GM12878 (cell line): ENCODE data around the gene ELN. TPM values are rescaled to one million over a fixed set of nuclear protein-coding genes. Genes with fewer than 3 reads are reported as not detected.

ENCODE experiments used
- ATAC-seq: fragments of 200-7000 bp; cut with Tn5 transposase; 3 replicates; pipeline ENCODE4 v1.9.1; 2020; ENCODE audit warnings: mild to moderate bottlenecking, moderate library complexity
- BruUV-seq: library from RNA; stranded (reverse); fragments of 400-500 nt; replicated peaks from 2 replicates; lab custom pipeline; 2021; lab: Mats Ljungman, UMichigan
- CTCF ChIA-PET: fragments of 300-600 bp; sonication (Branson Sonifier 250); formaldehyde crosslinking; extraction: SDS; loops from one replicate; lab custom pipeline; 2021; ENCODE audit warnings: inconsistent platforms; lab: Yijun Ruan, JAX
- POLR2A ChIA-PET: fragments of 350-600 bp; formaldehyde crosslinking; extraction: SDS; loops from one replicate; lab custom pipeline; 2021; ENCODE audit warnings: inconsistent platforms; lab: Charles Lee
- RAD21 ChIA-PET: fragments of 300-600 bp; sonication (Branson Sonifier 250); formaldehyde crosslinking; loops from one replicate; lab custom pipeline; 2023; ENCODE audit warnings: antibody characterized with exemption; ENCODE audit not compliant: unreplicated experiment; lab: Charles Lee
- SMC1A ChIA-PET: fragments of 300-600 bp; sonication (Branson Sonifier 250); formaldehyde crosslinking; loops from one replicate; lab custom pipeline; 2023; ENCODE audit not compliant: unreplicated experiment, uncharacterized antibody; lab: Charles Lee
- DNase-seq: peaks from one replicate; pipeline ENCODE4 v3.0.0-alpha.2; 2011; ENCODE audit warnings: low read depth, low spot score
- FAIRE-seq: peaks from 3 replicates; lab custom pipeline; 2011; peaks lifted over from hg19 to GRCh38; lab: Jason Lieb, UNC
- H2AFZ ChIP-seq: 2 replicates; pipeline ENCODE4 v1.6.0; 2011; ENCODE audit warnings: low read depth, low read length, control low read depth; ENCODE audit not compliant: control insufficient read depth
- H3K27ac ChIP-seq: 2 replicates; pipeline ENCODE4 v1.5.1; 2011; ENCODE audit warnings: control low read depth; ENCODE audit not compliant: control insufficient read depth, insufficient read depth
- H3K27me3 ChIP-seq, 2 experiments: replicated peaks in 1 of 2; 2 replicates each; pipeline versions ENCODE4 v1.6.0 to v1.6.1; 2011; ENCODE audit warnings: low read length in 1 of 2; ENCODE audit not compliant: control insufficient read depth in 2 of 2, insufficient read depth in 2 of 2
- H3K36me3 ChIP-seq, 2 experiments: 2 replicates each; pipeline ENCODE4 v1.5.1; 2011; ENCODE audit warnings: low read length in 1 of 2; ENCODE audit not compliant: control insufficient read depth in 2 of 2, insufficient read depth in 2 of 2
- H3K4me1 ChIP-seq: 2 replicates; pipeline ENCODE4 v1.6.1; 2011; ENCODE audit warnings: mild to moderate bottlenecking, low read length, moderate library complexity, mixed read lengths; ENCODE audit not compliant: control insufficient read depth, insufficient read depth
- H3K4me2 ChIP-seq: 2 replicates; pipeline ENCODE4 v1.6.0; 2011; ENCODE audit warnings: control low read depth; ENCODE audit not compliant: control insufficient read depth, insufficient read depth
- H3K4me3 ChIP-seq: fragments of 200-600 bp; sonication (generic); 2 replicates; pipeline ENCODE4 v1.5.1; 2016
- H3K79me2 ChIP-seq: 2 replicates; pipeline ENCODE4 v1.6.0; 2011; ENCODE audit warnings: low read length; ENCODE audit not compliant: control insufficient read depth, insufficient read depth
- H3K9ac ChIP-seq: 2 replicates; pipeline ENCODE4 v1.8.0; 2011; ENCODE audit warnings: low read length, control low read depth, mixed read lengths; ENCODE audit not compliant: control insufficient read depth, insufficient read depth
- H3K9me3 ChIP-seq: replicated peaks from 3 replicates; pipeline ENCODE4 v1.5.1; 2011; ENCODE audit warnings: mild to moderate bottlenecking, low read length; ENCODE audit not compliant: control insufficient read depth, insufficient read depth
- H4K20me1 ChIP-seq: 2 replicates; pipeline ENCODE4 v1.6.0; 2011; ENCODE audit not compliant: control insufficient read depth, insufficient read depth
- CREB1 ChIP-seq: IDR thresholded peaks from 2 replicates; pipeline ENCODE4 v1.6.1; 2012; ENCODE audit warnings: low read depth, mild to moderate bottlenecking, inconsistent platforms
- KAT2A ChIP-seq: conservative IDR thresholded peaks from 2 replicates; pipeline ENCODE4 v1.6.1; 2011; ENCODE audit warnings: low read depth, low read length; ENCODE audit not compliant: control insufficient read depth
- KLF5 ChIP-seq: fragments of 450-650 bp; IDR thresholded peaks from 2 replicates; pipeline ENCODE4 v1.6.1; 2014; ENCODE audit warnings: mild to moderate bottlenecking; ENCODE audit not compliant: partially characterized antibody
- MTA3 ChIP-seq: IDR thresholded peaks from 2 replicates; pipeline ENCODE4 v1.6.1; 2012; ENCODE audit warnings: low read length, inconsistent platforms, borderline replicate concordance
- NR2C1 ChIP-seq: fragments of 450-650 bp; IDR thresholded peaks from 2 replicates; pipeline ENCODE4 v1.6.1; 2017; ENCODE audit warnings: antibody characterized with exemption, mild to moderate bottlenecking, moderate library complexity
- ZNF592 ChIP-seq: fragments of 450-650 bp; IDR thresholded peaks from 2 replicates; pipeline ENCODE4 v1.6.1; 2017; ENCODE audit warnings: mild to moderate bottlenecking, moderate library complexity
- WGBS: methylation state at CpG from one replicate; pipeline ENCODE4 v1.1.6; 2016; ENCODE audit warnings: low lambda C conversion rate; ENCODE audit not compliant: insufficient replicate concordance, insufficient coverage; ENCODE audit errors: missing lambda C conversion rate; 5-methylcytosine and 5-hydroxymethylcytosine counted together
- in situ Hi-C: fragments of 300-500 bp; cut with MboI; formaldehyde crosslinking; loops from 9 replicates; pipeline ENCODE4 v1.14.3; 2018; ENCODE audit warnings: mixed read lengths
- intact Hi-C: fragments of 100-400 bp; cut with micrococcal nuclease; formaldehyde crosslinking; loops from one replicate; pipeline ENCODE4 v1.14.2; 2022; ENCODE audit not compliant: unreplicated experiment
- polyA plus RNA-seq, 11 experiments: library from polyadenylated mRNA; depleted of rRNA in 4 of 11; unstranded in 6 of 11; stranded (reverse) in 5 of 11; fragments of >200 nt; fragmentation: Nextera tagmentation in 4 of 11; fragmentation: Illumina TruSeq in 1 of 11; extraction: Ambion mirVana in 4 of 11; extraction: Trizol in 1 of 11; gene quantifications; 1 replicate in 1 of 11; 2 replicates in 10 of 11; pipeline versions ENCODE4 v1.2.1 to v1.2.3, GENCODE V29; 2011 to 2016; ENCODE audit warnings: inconsistent platforms in 2 of 11, missing spikeins in 2 of 11, low read depth in 1 of 11
- total RNA-seq, 4 experiments: library from RNA; depleted of rRNA in 3 of 4; stranded (reverse); fragments of >200 nt in 3 of 4; fragmentation: Illumina TruSeq in 1 of 4; extraction: Trizol in 1 of 4; gene quantifications; 2 replicates each; pipeline versions ENCODE4 v1.2.1 to v1.2.3, GENCODE V29; 2013 to 2021
- TF ChIP-seq, protein P1 (sequence below): IDR thresholded peaks from 2 replicates; pipeline ENCODE4 v1.6.1; 2012; ENCODE audit warnings: low read depth, low read length, improper control_type of control experiment

ELN gene
- total and polyA plus RNA-seq, 10 of the 15 experiments (the other 5 are each of a cell fraction or from before 2014, with no cell fraction given), result 0.08 to 0.27 (median 0.23) TPM; not detected in 7

DNA sequence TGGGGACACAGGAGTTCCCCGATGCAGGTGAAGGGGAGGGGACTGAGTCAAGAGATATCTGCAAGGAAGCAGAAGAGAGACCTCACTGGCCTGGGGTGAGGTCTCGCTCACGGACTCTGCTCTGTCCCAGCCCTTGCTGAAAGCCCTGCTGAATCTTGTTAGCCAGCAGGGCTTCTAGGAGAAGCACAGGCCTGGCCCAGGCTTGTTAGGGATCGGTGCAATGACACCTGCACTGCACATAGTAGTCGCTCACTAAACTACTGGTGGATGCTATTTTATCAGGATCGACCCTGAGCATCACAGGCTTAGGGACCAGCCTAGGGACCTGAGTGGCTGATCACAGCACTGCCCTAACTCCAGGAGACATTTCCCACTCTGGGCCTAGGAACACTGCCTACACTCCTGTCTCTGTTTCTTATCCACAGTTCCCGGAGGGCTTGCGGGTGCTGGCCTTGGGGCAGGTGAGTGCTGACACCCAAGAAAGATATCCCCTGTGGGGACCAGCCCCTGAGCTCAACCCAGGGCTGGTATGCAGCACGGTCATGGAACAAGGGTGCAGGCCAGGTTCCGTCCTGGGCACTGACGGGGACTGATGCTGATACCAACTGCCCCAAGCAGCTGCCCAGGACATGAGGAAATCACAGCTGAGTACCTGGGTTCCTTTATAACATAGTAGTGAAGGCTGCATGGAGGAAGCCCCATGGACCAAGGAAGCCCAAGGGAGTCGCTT lies 13.0 kb downstream of the ELN start:
- H3K9ac ChIP-seq, result no peak overlapping the region
- H3K4me2 ChIP-seq, result no peak overlapping the region
- in situ Hi-C loops (no loop called here), intact Hi-C loops (no loop called here)
- ATAC-seq (no peak), FAIRE-seq (no peak), DNase-seq (no peak)
- POLR2A ChIA-PET, result no interaction called here
- CTCF ChIA-PET, result interaction anchor here (0.9 kb wide), 1 partner anchor 14 kb away, joined by 4 read pairs; no protein-coding TSS in a partner anchor
- peaks cover 0 to 3% of the 10 kb centered on the region in 2 experiments; a peak in 2 of 4 replicates for H3K27me3 ChIP-seq
- H2AFZ ChIP-seq, result no peak overlapping the region
- H3K79me2 ChIP-seq, result no peaks in the 10 kb centered on the region
- H4K20me1 ChIP-seq, result no peaks in the 10 kb centered on the region
- H3K36me3 ChIP-seq, result no peaks in the 10 kb centered on the region
- 49% methylated on average over 12 of the region's 12 CpGs for WGBS
- no peak overlapping the region for H3K4me3 ChIP-seq
- BruUV-seq, result no TSS peak
- no peaks in the 10 kb centered on the region for H3K9me3 ChIP-seq
- SMC1A ChIA-PET, result no interaction called here
- RAD21 ChIA-PET, result interaction anchor here (0.9 kb wide), 1 partner anchor 27 kb away, joined by 4 read pairs; no protein-coding TSS in a partner anchor
- H3K27ac ChIP-seq, result no peak overlapping the region
- H3K4me1 ChIP-seq, result no peaks in the 10 kb centered on the region
- TF ChIP-seq MTA3, result no peak

GRCh38 chr7:74042746-74043522 lies 15.0 kb downstream of the ELN start:
- Histone ChIP-seq H3K36me3 (no peaks in the 10 kb centered on the region), H3K4me3 (no peak overlapping the region), H3K9me3 (no peaks in the 10 kb centered on the region), H3K27me3 (peaks cover 0 to 3% of the 10 kb centered on the region in 2 experiments; a peak in 2 of 4 replicates), H3K79me2 (no peaks in the 10 kb centered on the region), H3K9ac (no peak overlapping the region), H2AFZ (no peak overlapping the region), H3K4me1 (no peaks in the 10 kb centered on the region), H3K4me2 (no peak overlapping the region), H3K27ac (no peak overlapping the region), H4K20me1 (no peaks in the 10 kb centered on the region)
- in situ Hi-C loops, result no loop called here
- ChIA-PET RAD21 (no interaction called here), POLR2A (no interaction called here), SMC1A (no interaction called here), CTCF (no interaction called here)
- ATAC-seq, result no peak
- no peak for FAIRE-seq
- no peak for DNase-seq
- intact Hi-C loops, result no loop called here
- BruUV-seq, result no TSS peak
- 34% methylated on average over 20 of the region's 24 CpGs for WGBS
- TF ChIP-seq KAT2A, result no peak
- TF ChIP-seq ZNF592, result no peak
- TF ChIP-seq KLF5, result no peak
- TF ChIP-seq, protein P1, sequence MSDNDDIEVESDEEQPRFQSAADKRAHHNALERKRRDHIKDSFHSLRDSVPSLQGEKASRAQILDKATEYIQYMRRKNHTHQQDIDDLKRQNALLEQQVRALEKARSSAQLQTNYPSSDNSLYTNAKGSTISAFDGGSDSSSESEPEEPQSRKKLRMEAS, result no peak
- no peak for TF ChIP-seq CREB1
- no peak for TF ChIP-seq NR2C1
